Effector CD4-positive, alpha-beta T cell (primary cell): Measurements from ENCODE around the gene KRT9.
"Not testable (repeated sequence)": the region's sequence is repeated elsewhere in the genome, so short reads cannot be mapped to it uniquely, and the experiment has no call there.

Experiments
- DNase-seq: peaks from one replicate; pipeline ENCODE4 v3.0.0-alpha.2; 2020

KRT9 gene

GRCh38 chr17:41600318-41600717, 28.5 kb upstream of the KRT9 start:
- DNase-seq = no peak

GRCh38 chr17:41599680-41600079, 27.8 kb upstream of the KRT9 start:
- DNase-seq = no peak

GRCh38 chr17:41595585-41595984, 23.7 kb upstream of the KRT9 start:
- DNase-seq = no peak

- no peak for DNase-seq
These were observed 22.6 kb upstream of the KRT9 start for GRCh38 chr17:41594363-41594915.

GRCh38 chr17:41593306-41593981, 21.6 kb upstream of the KRT9 start:
- DNase-seq = no peak

GRCh38 chr17:41592601-41593305, 20.9 kb upstream of the KRT9 start:
- DNase-seq = no peak

- no peak for DNase-seq
These were observed 17.4 kb upstream of the KRT9 start for GRCh38 chr17:41589301-41589700.

GRCh38 chr17:41588126-41588810, 16.4 kb upstream of the KRT9 start:
- no peak for DNase-seq

- no peak for DNase-seq
These were observed 15.1 kb upstream of the KRT9 start, which contains the start of gene KRT14 for GRCh38 chr17:41586863-41587495. Gene KRT14 (minus strand): TSS chr17:41586895. CDS start chr17:41586834, 61 bp downstream.

- no peak for DNase-seq
These were observed 13.6 kb upstream of the KRT9 start for GRCh38 chr17:41585301-41586056.

- DNase-seq = not testable (repeated sequence)
These were observed 12.6 kb upstream of the KRT9 start for GRCh38 chr17:41584331-41584927.

- no peak for DNase-seq
These were observed 11.6 kb upstream of the KRT9 start for GRCh38 chr17:41583137-41584127.

GRCh38 chr17:41582061-41582968, 10.5 kb upstream of the KRT9 start:
- not testable (repeated sequence) for DNase-seq

- no peak for DNase-seq
These were observed 9.7 kb upstream of the KRT9 start for GRCh38 chr17:41581366-41582060.

GRCh38 chr17:41580687-41581365, 9.0 kb upstream of the KRT9 start:
- DNase-seq = no peak

- DNase-seq = no peak
These were observed 8.4 kb upstream of the KRT9 start for GRCh38 chr17:41580244-41580575.

- peak; percentile 29 for DNase-seq
These were observed 7.8 kb upstream of the KRT9 start for GRCh38 chr17:41579484-41580243.
